Suprapubic skin (tissue), 4 donors: ENCODE results near the gene VCY1B.
"Not testable (repeated sequence)": the region's sequence is repeated elsewhere in the genome, so short reads cannot be mapped to it uniquely, and the experiment has no call there.

ENCODE experiments used
- CTCF ChIP-seq, 2 donors: fragments of 200-600 bp in 1 of 2; fragments of 450-650 bp in 1 of 2; sonication (generic) in 1 of 2; IDR thresholded peaks; one replicate each; pipeline ENCODE4 v1.5.1; 2016 to 2019; ENCODE audit warnings: antibody characterized with exemption in 2 of 2, mild to moderate bottlenecking in 1 of 2, moderate library complexity in 1 of 2
- EP300 ChIP-seq: sonication (generic); formaldehyde crosslinking; IDR thresholded peaks from one replicate; pipeline ENCODE4 v1.6.1; 2017; ENCODE audit warnings: antibody characterized with exemption
- POLR2A ChIP-seq, 2 donors: fragments of 450-650 bp; IDR thresholded peaks; one replicate each; pipeline ENCODE4 v1.6.1; 2017; ENCODE audit warnings: antibody characterized with exemption in 2 of 2, mild to moderate bottlenecking in 2 of 2, moderate library complexity in 2 of 2
- POLR2AphosphoS5 ChIP-seq, 3 donors: sonication (generic); formaldehyde crosslinking; IDR thresholded peaks; one replicate each; pipeline ENCODE4 v1.6.1; 2017; ENCODE audit warnings: antibody characterized with exemption in 3 of 3

- not testable (repeated sequence) for TF ChIP-seq CTCF (IDR thresholded peaks at IDR 0.05); POLR2A (IDR thresholded peaks at IDR 0.05); POLR2AphosphoS5 (IDR thresholded peaks at IDR 0.05); EP300
Observed at GRCh38 chrY:14030395-14030794, 25.6 kb upstream of the VCY1B start.
